ENCODE data around the gene AP1S3.

DNA sequence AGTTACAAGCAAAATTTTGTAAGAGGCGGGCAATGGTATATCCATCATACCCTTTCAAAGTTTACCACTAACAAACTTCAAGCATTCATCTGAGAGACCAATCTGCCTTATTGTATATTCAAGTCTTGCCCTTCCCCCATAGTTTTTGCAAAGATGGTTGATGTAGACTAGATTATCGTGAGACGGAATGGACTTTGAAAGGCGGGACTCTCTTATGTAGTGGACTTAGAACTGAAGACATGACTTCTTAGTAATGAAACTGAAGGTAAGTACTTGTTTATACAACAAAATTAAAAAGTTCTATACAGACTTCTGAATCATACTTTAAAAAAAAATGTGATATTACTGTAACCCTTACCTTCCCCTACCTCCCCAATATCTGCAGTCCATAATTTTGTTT, 10.4 kb downstream of the AP1S3 start:
- no peak for TF ChIP-seq CTCF (tag by site-specific recombination; IDR thresholded peaks at IDR 0.05)
- no peak for TF ChIP-seq REST (tag by site-specific recombination; IDR thresholded peaks at IDR 0.05)
- TF ChIP-seq HOXC10 (CRISPR knock-in tag; IDR thresholded peaks at IDR 0.05): no peak

Measured in HEK293 (cell line).